Measurements from ENCODE around the gene WNT4. TPM values are rescaled to one million over a fixed set of nuclear protein-coding genes. Genes with fewer than 3 reads are reported as not detected.
"Not testable (repeated sequence)": the region's sequence is repeated elsewhere in the genome, so short reads cannot be mapped to it uniquely, and the experiment has no call there.

WNT4 gene
- total and polyA plus RNA-seq, 2 donors = 1.8 to 1.9 TPM

DNA sequence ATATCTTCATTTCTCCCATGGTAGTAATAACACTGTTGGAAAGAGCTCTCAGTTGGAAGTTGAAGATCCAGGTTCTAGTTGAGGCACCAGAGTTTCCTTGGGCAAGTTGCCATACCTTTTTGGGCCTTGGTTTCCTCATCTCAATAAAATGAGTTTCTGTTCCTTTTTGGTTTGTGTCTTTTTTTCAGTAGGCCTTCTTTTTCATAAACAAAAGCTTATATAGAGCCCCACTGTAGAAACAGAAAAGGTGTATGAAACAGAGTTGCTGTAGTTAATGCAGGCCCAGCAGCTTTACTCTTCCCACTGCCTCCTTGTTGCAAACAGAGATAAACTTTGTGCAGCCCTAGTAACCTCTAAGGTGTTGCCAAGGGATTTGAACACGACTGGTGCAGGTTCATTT lies 41.7 kb downstream of the WNT4 start:
- Histone ChIP-seq H3K36me3 (ENCODE audit: control insufficient read depth in 2 of 2, insufficient read depth in 2 of 2, low read length in 1 of 2) (peaks cover 17 to 29% of the 10 kb centered on the region in 2 donors), H3K4me1 (ENCODE audit: control insufficient read depth in 2 of 2, insufficient read depth in 2 of 2, low read length in 2 of 2) (peaks cover 0 to 3% of the 10 kb centered on the region in 2 donors), H3K27me3 (ENCODE audit: control insufficient read depth in 2 of 2, insufficient read depth in 1 of 2, low read length in 1 of 2) (no peaks in the 10 kb centered on the region), H3K4me3 (ENCODE audit: low read length in 2 of 2) (no peak overlapping the region), H3K9me3 (ENCODE audit: control insufficient read depth in 2 of 2, insufficient read depth in 1 of 2, low read length in 1 of 2) (no peaks in the 10 kb centered on the region), H3K27ac (ENCODE audit: low read depth in 1 of 2, low read length in 1 of 2) (no peak overlapping the region)
- 94% methylated on average over 1 of the region's 1 CpG for WGBS
- DNase-seq (ENCODE audit: low read depth in 6 of 9, low spot score in 9 of 9) = no peak

- DNase-seq (ENCODE audit: low read depth in 6 of 9, low spot score in 9 of 9) = no peak
- no peak overlapping the region for H3K27ac ChIP-seq (ENCODE audit: low read depth in 1 of 2, low read length in 1 of 2)
- 97% methylated on average over 3 of the region's 3 CpGs for WGBS
- no peak overlapping the region for H3K4me3 ChIP-seq (ENCODE audit: low read length in 2 of 2)
- H3K36me3 ChIP-seq (ENCODE audit: control insufficient read depth in 2 of 2, insufficient read depth in 2 of 2, low read length in 1 of 2) = peaks cover 23 to 36% of the 10 kb centered on the region in 2 donors
- no peaks in the 10 kb centered on the region for H3K27me3 ChIP-seq (ENCODE audit: control insufficient read depth in 2 of 2, insufficient read depth in 1 of 2, low read length in 1 of 2)
- peaks cover 0 to under 1% of the 10 kb centered on the region in 2 donors for H3K4me1 ChIP-seq (ENCODE audit: control insufficient read depth in 2 of 2, insufficient read depth in 2 of 2, low read length in 2 of 2)
- H3K9me3 ChIP-seq (ENCODE audit: control insufficient read depth in 2 of 2, insufficient read depth in 1 of 2, low read length in 1 of 2) = no peaks in the 10 kb centered on the region
Observed at GRCh38 chr1:22100168-22100567, 42.7 kb downstream of the WNT4 start.

- no peak for DNase-seq (ENCODE audit: low read depth in 6 of 9, low spot score in 9 of 9)
- Histone ChIP-seq H3K27me3 (ENCODE audit: control insufficient read depth in 2 of 2, insufficient read depth in 1 of 2, low read length in 1 of 2) (no peaks in the 10 kb centered on the region), H3K9me3 (ENCODE audit: control insufficient read depth in 2 of 2, insufficient read depth in 1 of 2, low read length in 1 of 2) (no peaks in the 10 kb centered on the region), H3K4me3 (ENCODE audit: low read length in 2 of 2) (no peak overlapping the region), H3K36me3 (ENCODE audit: control insufficient read depth in 2 of 2, insufficient read depth in 2 of 2, low read length in 1 of 2) (peaks cover 24 to 41% of the 10 kb centered on the region in 2 donors), H3K27ac (ENCODE audit: low read depth in 1 of 2, low read length in 1 of 2) (no peak overlapping the region), H3K4me1 (ENCODE audit: control insufficient read depth in 2 of 2, insufficient read depth in 2 of 2, low read length in 2 of 2) (no peaks in the 10 kb centered on the region)
- 97% methylated on average over 10 of the region's 10 CpGs for WGBS
Observed at GRCh38 chr1:22098752-22099151, 44.1 kb downstream of the WNT4 start.

GRCh38 chr1:22096463-22096862 lies 46.4 kb downstream of the WNT4 start:
- H3K4me3 ChIP-seq (ENCODE audit: low read length in 2 of 2) = no peak overlapping the region
- H3K4me1 ChIP-seq (ENCODE audit: control insufficient read depth in 2 of 2, insufficient read depth in 2 of 2, low read length in 2 of 2) = no peaks in the 10 kb centered on the region
- WGBS = 97% methylated on average over 3 of the region's 3 CpGs
- H3K9me3 ChIP-seq (ENCODE audit: control insufficient read depth in 2 of 2, insufficient read depth in 1 of 2, low read length in 1 of 2) = no peaks in the 10 kb centered on the region
- no peaks in the 10 kb centered on the region for H3K27me3 ChIP-seq (ENCODE audit: control insufficient read depth in 2 of 2, insufficient read depth in 1 of 2, low read length in 1 of 2)
- no peak overlapping the region for H3K27ac ChIP-seq (ENCODE audit: low read depth in 1 of 2, low read length in 1 of 2)
- peaks cover 32 to 53% of the 10 kb centered on the region in 2 donors for H3K36me3 ChIP-seq (ENCODE audit: control insufficient read depth in 2 of 2, insufficient read depth in 2 of 2, low read length in 1 of 2)
- no peak for DNase-seq (ENCODE audit: low read depth in 6 of 9, low spot score in 9 of 9)

DNA sequence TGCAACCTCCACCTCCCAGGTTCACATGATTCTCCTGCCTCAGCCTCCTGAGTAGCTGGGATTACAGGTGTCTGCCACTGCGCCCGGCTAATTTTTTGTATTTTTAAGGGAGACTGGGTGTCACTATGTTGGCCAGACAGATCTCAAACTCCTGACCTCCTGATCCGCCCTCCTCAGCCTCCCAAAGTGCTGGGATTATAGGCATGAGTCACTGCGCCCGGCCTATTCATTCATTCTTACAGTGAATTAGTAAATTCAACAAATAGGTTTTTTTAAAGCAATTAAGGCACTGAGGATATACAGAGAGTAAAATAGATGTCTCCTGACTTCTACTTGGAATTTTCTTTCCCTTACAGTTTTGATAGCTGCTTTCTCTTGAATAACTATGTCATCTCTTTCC lies 46.9 kb downstream of the WNT4 start:
- H3K27ac ChIP-seq (ENCODE audit: low read depth in 1 of 2, low read length in 1 of 2) = no peak overlapping the region
- WGBS = 99% methylated on average over 5 of the region's 5 CpGs
- H3K4me1 ChIP-seq (ENCODE audit: control insufficient read depth in 2 of 2, insufficient read depth in 2 of 2, low read length in 2 of 2) = no peaks in the 10 kb centered on the region
- no peak for DNase-seq (ENCODE audit: low read depth in 6 of 9, low spot score in 9 of 9)
- peaks cover 34 to 53% of the 10 kb centered on the region in 2 donors for H3K36me3 ChIP-seq (ENCODE audit: control insufficient read depth in 2 of 2, insufficient read depth in 2 of 2, low read length in 1 of 2)
- H3K27me3 ChIP-seq (ENCODE audit: control insufficient read depth in 2 of 2, insufficient read depth in 1 of 2, low read length in 1 of 2) = no peaks in the 10 kb centered on the region
- H3K4me3 ChIP-seq (ENCODE audit: low read length in 2 of 2) = no peak overlapping the region
- H3K9me3 ChIP-seq (ENCODE audit: control insufficient read depth in 2 of 2, insufficient read depth in 1 of 2, low read length in 1 of 2) = no peaks in the 10 kb centered on the region

DNA sequence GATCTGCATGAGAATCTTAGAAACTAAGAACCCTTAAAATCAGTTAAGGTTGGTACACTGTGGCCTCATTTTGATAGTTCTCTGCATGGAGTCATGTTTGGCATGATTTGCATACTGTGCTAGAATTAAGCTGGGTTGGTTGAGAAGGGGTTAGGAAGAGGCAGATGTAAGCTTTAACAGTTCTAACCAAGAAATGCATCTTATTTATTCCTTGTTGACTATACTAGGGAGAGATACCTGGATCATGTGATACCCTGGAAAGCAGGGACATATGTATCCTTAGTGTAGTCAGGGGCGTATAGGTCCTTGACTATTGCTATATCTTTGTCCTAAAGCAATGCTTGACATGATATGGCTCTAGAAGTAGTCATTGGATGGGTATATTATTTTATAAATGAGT lies 49.4 kb downstream of the WNT4 start:
- DNase-seq (ENCODE audit: low read depth in 6 of 9, low spot score in 9 of 9) = no peak
- Histone ChIP-seq H3K9me3 (ENCODE audit: control insufficient read depth in 2 of 2, insufficient read depth in 1 of 2, low read length in 1 of 2) (no peaks in the 10 kb centered on the region), H3K36me3 (ENCODE audit: control insufficient read depth in 2 of 2, insufficient read depth in 2 of 2, low read length in 1 of 2) (peaks cover 37 to 55% of the 10 kb centered on the region in 2 donors), H3K4me1 (ENCODE audit: control insufficient read depth in 2 of 2, insufficient read depth in 2 of 2, low read length in 2 of 2) (peaks cover 10 to 11% of the 10 kb centered on the region in 2 donors), H3K4me3 (ENCODE audit: low read length in 2 of 2) (no peak overlapping the region), H3K27ac (ENCODE audit: low read depth in 1 of 2, low read length in 1 of 2) (no peak overlapping the region), H3K27me3 (ENCODE audit: control insufficient read depth in 2 of 2, insufficient read depth in 1 of 2, low read length in 1 of 2) (no peaks in the 10 kb centered on the region)
- WGBS = 95% methylated on average over 1 of the region's 1 CpG

DNA sequence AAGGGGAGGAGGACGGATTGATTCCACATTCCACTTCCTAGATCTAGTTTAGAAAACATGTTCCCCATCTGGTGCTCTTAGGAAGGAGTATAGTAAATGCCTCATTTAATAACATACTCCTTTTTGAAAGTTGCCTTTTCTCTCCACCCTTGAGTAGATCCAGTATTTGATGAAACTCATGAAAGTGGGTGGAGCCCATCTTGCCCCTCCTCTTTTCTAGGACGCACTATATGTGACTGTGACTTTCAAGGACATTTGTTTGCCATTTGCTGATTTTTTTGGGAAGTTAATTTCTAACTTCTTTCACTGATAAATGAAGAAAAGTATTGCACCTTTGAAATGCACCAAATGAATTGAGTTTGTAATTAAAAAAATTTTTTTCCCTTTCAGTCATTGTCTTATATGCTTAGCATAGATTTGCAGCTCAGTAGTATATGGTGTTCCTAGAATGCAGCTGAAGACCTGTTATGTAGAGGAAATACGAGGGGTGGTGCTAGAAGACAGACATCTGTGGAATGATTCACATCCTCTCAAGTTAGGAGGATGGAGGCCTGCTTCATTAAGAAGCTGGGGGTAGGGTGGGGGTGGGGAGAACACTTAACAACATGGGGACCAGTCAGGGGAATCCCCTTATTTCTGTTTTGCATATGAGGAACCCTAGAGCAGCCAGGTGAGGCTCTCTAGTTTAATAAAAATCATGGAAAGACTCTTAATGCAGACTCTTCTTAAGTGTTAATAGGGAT lies 50.7 kb downstream of the WNT4 start:
- peaks cover 10 to 11% of the 10 kb centered on the region in 2 donors for H3K4me1 ChIP-seq (ENCODE audit: control insufficient read depth in 2 of 2, insufficient read depth in 2 of 2, low read length in 2 of 2)
- not testable (repeated sequence) for H3K4me3 ChIP-seq (ENCODE audit: low read length in 2 of 2); H3K27me3 ChIP-seq (ENCODE audit: control insufficient read depth in 2 of 2, insufficient read depth in 1 of 2, low read length in 1 of 2); H3K27ac ChIP-seq (ENCODE audit: low read depth in 1 of 2, low read length in 1 of 2); H3K9me3 ChIP-seq (ENCODE audit: control insufficient read depth in 2 of 2, insufficient read depth in 1 of 2, low read length in 1 of 2)
- 65% methylated on average over 3 of the region's 3 CpGs for WGBS
- peaks cover 29 to 49% of the 10 kb centered on the region in 2 donors for H3K36me3 ChIP-seq (ENCODE audit: control insufficient read depth in 2 of 2, insufficient read depth in 2 of 2, low read length in 1 of 2)
- DNase-seq (ENCODE audit: low read depth in 6 of 9, low spot score in 9 of 9) = peak in 4 of 9 donors; percentile 9 to 52 (median 20)

GRCh38 chr1:22090867-22091266 lies 52.0 kb downstream of the WNT4 start:
- H3K4me1 ChIP-seq (ENCODE audit: control insufficient read depth in 2 of 2, insufficient read depth in 2 of 2, low read length in 2 of 2) = peaks cover 10 to 11% of the 10 kb centered on the region in 2 donors
- H3K27ac ChIP-seq (ENCODE audit: low read depth in 1 of 2, low read length in 1 of 2) = no peak overlapping the region
- H3K27me3 ChIP-seq (ENCODE audit: control insufficient read depth in 2 of 2, insufficient read depth in 1 of 2, low read length in 1 of 2) = no peaks in the 10 kb centered on the region
- peaks cover 18 to 47% of the 10 kb centered on the region in 2 donors for H3K36me3 ChIP-seq (ENCODE audit: control insufficient read depth in 2 of 2, insufficient read depth in 2 of 2, low read length in 1 of 2)
- no peak overlapping the region for H3K4me3 ChIP-seq (ENCODE audit: low read length in 2 of 2)
- DNase-seq (ENCODE audit: low read depth in 6 of 9, low spot score in 9 of 9) = no peak
- no peaks in the 10 kb centered on the region for H3K9me3 ChIP-seq (ENCODE audit: control insufficient read depth in 2 of 2, insufficient read depth in 1 of 2, low read length in 1 of 2)
- 94% methylated on average over 3 of the region's 3 CpGs for WGBS

DNA sequence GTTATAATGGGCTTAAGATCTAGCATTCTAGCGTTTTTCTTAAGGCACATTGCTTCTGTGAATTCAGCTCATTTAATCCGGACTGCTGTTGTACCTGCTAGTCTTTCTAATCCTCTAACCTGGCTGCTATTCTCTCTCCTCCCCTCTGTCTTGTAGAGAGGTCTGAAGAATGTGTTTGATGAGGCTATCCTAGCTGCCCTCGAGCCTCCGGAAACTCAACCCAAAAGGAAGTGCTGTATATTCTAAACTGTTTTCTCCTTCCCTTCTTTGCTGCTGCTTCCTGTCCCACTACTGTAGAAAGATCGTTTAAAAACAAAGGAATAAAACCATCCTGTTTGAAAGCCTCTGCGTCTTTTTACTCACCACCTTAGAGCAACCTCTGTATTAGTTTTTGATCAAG lies 53.1 kb downstream of the WNT4 start:
- no peaks in the 10 kb centered on the region for H3K9me3 ChIP-seq (ENCODE audit: control insufficient read depth in 2 of 2, insufficient read depth in 1 of 2, low read length in 1 of 2)
- no peak overlapping the region for H3K4me3 ChIP-seq (ENCODE audit: low read length in 2 of 2)
- 3% methylated on average over 6 of the region's 6 CpGs for WGBS
- peaks cover 14 to 39% of the 10 kb centered on the region in 2 donors for H3K36me3 ChIP-seq (ENCODE audit: control insufficient read depth in 2 of 2, insufficient read depth in 2 of 2, low read length in 1 of 2)
- H3K4me1 ChIP-seq (ENCODE audit: control insufficient read depth in 2 of 2, insufficient read depth in 2 of 2, low read length in 2 of 2) = peaks cover 10 to 11% of the 10 kb centered on the region in 2 donors
- H3K27ac ChIP-seq (ENCODE audit: low read depth in 1 of 2, low read length in 1 of 2) = peak overlapping the region in 1 of 2 donors; percentile 57
- H3K27me3 ChIP-seq (ENCODE audit: control insufficient read depth in 2 of 2, insufficient read depth in 1 of 2, low read length in 1 of 2) = no peaks in the 10 kb centered on the region
- DNase-seq (ENCODE audit: low read depth in 6 of 9, low spot score in 9 of 9) = peak in 6 of 9 donors; percentile 10 to 52 (median 20)
